HepG2 (cell line): ENCODE data around the gene PELI1. TPM values are rescaled to one million over a fixed set of nuclear protein-coding genes. Genes with fewer than 3 reads are reported as not detected.

Experiments
- ATAC-seq: fragments of 200-7000 bp; cut with Tn5 transposase; 3 replicates; pipeline ENCODE4 v1.9.1; 2020; ENCODE audit warnings: mild to moderate bottlenecking, moderate library complexity
- BruUV-seq: library from RNA; stranded (reverse); fragments of 400-500 nt; replicated peaks from 2 replicates; lab custom pipeline; 2021; lab: Mats Ljungman, UMichigan
- CTCF ChIA-PET: fragments of 300-600 bp; formaldehyde crosslinking; extraction: SDS; loops from one replicate; lab custom pipeline; 2021; ENCODE audit warnings: low total read pairs, inconsistent platforms, low intra/inter-chr PET ratio; lab: Yijun Ruan, JAX
- POLR2A ChIA-PET: fragments of 350-600 bp; sonication (Branson Sonifier 250); formaldehyde crosslinking; loops from one replicate; lab custom pipeline; 2020; ENCODE audit warnings: antibody characterized with exemption, inconsistent platforms; lab: Yijun Ruan, JAX
- DNase-seq: peaks from one replicate; pipeline ENCODE4 v3.0.0-alpha.2; 2015; ENCODE audit warnings: low spot score
- FAIRE-seq: peaks from 3 replicates; lab custom pipeline; 2011; peaks lifted over from hg19 to GRCh38; lab: Jason Lieb, UNC
- H2AFZ ChIP-seq: one replicate; pipeline ENCODE4 v1.6.1; 2011; ENCODE audit warnings: low read length, inconsistent platforms
- H3K27ac ChIP-seq: fragments of 300-600 bp; 3 replicates; pipeline ENCODE4 v1.8.0; 2011; ENCODE audit warnings: mixed run types, mild to moderate bottlenecking, mixed read lengths, low read length, inconsistent platforms; ENCODE audit not compliant: insufficient read depth; ENCODE audit errors: extremely low read length
- H3K27me3 ChIP-seq, 2 experiments: fragments of 200-600 bp in 1 of 2; 2 replicates in 1 of 2; 3 replicates in 1 of 2; pipeline versions ENCODE4 v1.6.0 to v1.8.0; 2011; ENCODE audit warnings: low read length in 2 of 2, mild to moderate bottlenecking in 2 of 2, moderate library complexity in 2 of 2, inconsistent platforms in 1 of 2; ENCODE audit not compliant: insufficient read depth in 2 of 2, control insufficient read depth in 1 of 2
- H3K36me3 ChIP-seq, 2 experiments: fragments of 200-600 bp in 1 of 2; replicated peaks in 1 of 2; 2 replicates in 1 of 2; 3 replicates in 1 of 2; pipeline versions ENCODE4 v1.5.1 to v1.8.0; 2011; ENCODE audit warnings: low read length in 2 of 2, inconsistent platforms in 1 of 2; ENCODE audit not compliant: insufficient read depth in 2 of 2, control insufficient read depth in 1 of 2
- H3K4me1 ChIP-seq: 2 replicates; pipeline ENCODE4 v1.5.1; 2012; ENCODE audit warnings: low read length, inconsistent platforms; ENCODE audit not compliant: insufficient read depth
- H3K4me2 ChIP-seq: 2 replicates; pipeline ENCODE4 v1.6.0; 2011; ENCODE audit warnings: low read depth, low read length, inconsistent platforms
- H3K4me3 ChIP-seq, 3 experiments: fragments of 200-600 bp in 1 of 3; sonication (generic), shearing (Covaris generic) in 1 of 3; replicated peaks in 1 of 3; 2 replicates each; pipeline ENCODE4 v1.5.1; 2011 to 2016; ENCODE audit warnings: low read length in 3 of 3, inconsistent platforms in 2 of 3, low read depth in 2 of 3, mild to moderate bottlenecking in 2 of 3, control low read depth in 1 of 3, mixed read lengths in 1 of 3; ENCODE audit not compliant: insufficient read depth in 1 of 3
- H3K79me2 ChIP-seq: one replicate; pipeline ENCODE4 v1.6.1; 2011; ENCODE audit warnings: low read length, inconsistent platforms; ENCODE audit not compliant: insufficient read depth
- H3K9ac ChIP-seq: 2 replicates; pipeline ENCODE4 v1.6.0; 2011; ENCODE audit warnings: mild to moderate bottlenecking, low read depth, low read length, inconsistent platforms; ENCODE audit not compliant: insufficient read depth
- H3K9me3 ChIP-seq: 2 replicates; pipeline ENCODE4 v1.5.1; 2012; ENCODE audit warnings: mild to moderate bottlenecking, low read length
- H4K20me1 ChIP-seq: 2 replicates; pipeline ENCODE4 v1.6.0; 2011; ENCODE audit warnings: inconsistent platforms, mild to moderate bottlenecking, low read length, moderate library complexity; ENCODE audit not compliant: insufficient read depth
- FOXM1 ChIP-seq: sonication (generic); formaldehyde crosslinking; IDR thresholded peaks from 2 replicates; pipeline ENCODE4 v1.5.0; 2020; ENCODE audit warnings: missing genetic modification reagents
- GMEB1 ChIP-seq: sonication (generic); formaldehyde crosslinking; IDR thresholded peaks from 2 replicates; pipeline ENCODE4 v1.5.1; 2020; ENCODE audit warnings: missing genetic modification reagents, mild to moderate bottlenecking, borderline replicate concordance
- LCORL ChIP-seq, 2 experiments: fragments of 450-650 bp in 1 of 2; sonication (generic) in 1 of 2; formaldehyde crosslinking in 1 of 2; IDR thresholded peaks; 2 replicates each; pipeline versions ENCODE4 v1.5.0 to v1.6.1; 2017 to 2020; ENCODE audit warnings: antibody characterized with exemption in 1 of 2, missing genetic modification reagents in 1 of 2
- NBN ChIP-seq: fragments of 450-650 bp; conservative IDR thresholded peaks from 2 replicates; pipeline ENCODE4 v1.6.1; 2017
- NFYC ChIP-seq: IDR thresholded peaks from 2 replicates; pipeline ENCODE4 v1.6.1; 2016; ENCODE audit warnings: missing genetic modification reagents, missing compliant biosample characterization
- SMAD9 ChIP-seq: sonication (generic); formaldehyde crosslinking; IDR thresholded peaks from 2 replicates; pipeline ENCODE4 v1.5.1; 2020; ENCODE audit warnings: mild to moderate bottlenecking, missing genetic modification reagents
- SRSF9 ChIP-seq: fragments of 200-400 bp; formaldehyde crosslinking; IDR thresholded peaks from 2 replicates; pipeline ENCODE4 v1.6.1; 2018; ENCODE audit warnings: borderline replicate concordance, mild to moderate bottlenecking, low read depth, low read length; ENCODE audit not compliant: insufficient read depth, poor library complexity, severe bottlenecking
- ZBTB21 ChIP-seq: sonication (generic); formaldehyde crosslinking; IDR thresholded peaks from 2 replicates; pipeline ENCODE4 v1.4.0; 2020; ENCODE audit warnings: missing genetic modification reagents
- ZNF142 ChIP-seq: sonication (generic); formaldehyde crosslinking; IDR thresholded peaks from 2 replicates; pipeline ENCODE4 v1.4.0; 2020; ENCODE audit warnings: missing genetic modification reagents
- ZNF234 ChIP-seq: sonication (generic); formaldehyde crosslinking; conservative IDR thresholded peaks from 2 replicates; pipeline ENCODE4 v1.5.1; 2020; ENCODE audit warnings: mild to moderate bottlenecking, missing genetic modification reagents
- ZNF281 ChIP-seq: sonication (generic); formaldehyde crosslinking; IDR thresholded peaks from 2 replicates; pipeline ENCODE4 v1.4.0; 2020; ENCODE audit warnings: missing genetic modification reagents, borderline replicate concordance
- WGBS: methylation state at CpG from one replicate; pipeline ENCODE4 v1.1.6; 2017; ENCODE audit warnings: low lambda C conversion rate; 5-methylcytosine and 5-hydroxymethylcytosine counted together
- in situ Hi-C: cut with HindIII; loops from 2 replicates; pipeline ENCODE4 v1.10.0; 2017; ENCODE audit warnings: low pct_unique_long_range_greater_than_20kb; ENCODE audit not compliant: extremely low pct_ligation_motif_present
- intact Hi-C: fragments of 100-400 bp; cut with micrococcal nuclease; formaldehyde crosslinking; loops from one replicate; pipeline ENCODE4 v1.10.0; 2022; ENCODE audit not compliant: unreplicated experiment
- polyA plus RNA-seq, 8 experiments: library from polyadenylated mRNA; depleted of rRNA in 3 of 8; stranded (reverse) in 7 of 8; unstranded in 1 of 8; fragments of >200 nt; fragmentation: Illumina TruSeq in 4 of 8; extraction: Trizol in 4 of 8; gene quantifications; 2 replicates each; pipeline versions ENCODE4 v1.2.1 to v1.2.3, GENCODE V29; 2011 to 2016; ENCODE audit warnings: low read depth in 4 of 8, missing spikeins in 1 of 8, mixed read lengths in 1 of 8; ENCODE audit not compliant: insufficient read depth in 1 of 8
- total RNA-seq, 5 experiments: library from RNA; depleted of rRNA; stranded (reverse); fragments of >200 nt; fragmentation: Illumina TruSeq; extraction: Trizol; gene quantifications; 2 replicates each; pipeline ENCODE4 v1.2.3, GENCODE V29; 2016; ENCODE audit warnings: low read depth in 1 of 5

PELI1 gene
- total and polyA plus RNA-seq, 2 of the 13 experiments (the other 11 are each of a cell fraction or from before 2014, with no cell fraction given), result 12.5 to 16.2 TPM

GRCh38 chr2:64065516-64065915 is 78.7 kb downstream of the PELI1 start:
- no peaks in the 10 kb centered on the region for H3K79me2 ChIP-seq
- no peak overlapping the region for H3K4me3 ChIP-seq
- H3K27me3 ChIP-seq, result peaks cover 2 to 12% of the 10 kb centered on the region in 2 experiments; a peak in 1 of 5 replicates
- ATAC-seq, result no peak
- no peak for FAIRE-seq
- no peak overlapping the region for H3K4me2 ChIP-seq
- H3K9ac ChIP-seq, result no peak overlapping the region
- no peaks in the 10 kb centered on the region for H4K20me1 ChIP-seq
- H3K27ac ChIP-seq, result no peak overlapping the region
- DNase-seq, result no peak
- ChIA-PET CTCF (no interaction called here), POLR2A (no interaction called here)
- no peaks in the 10 kb centered on the region for H3K36me3 ChIP-seq
- H3K4me1 ChIP-seq, result peaks cover 29% of the 10 kb centered on the region
- TF ChIP-seq FOXM1 (no peak), SRSF9 (no peak), ZNF281 (CRISPR knock-in tag) (no peak), GMEB1 (CRISPR knock-in tag) (no peak), ZNF234 (CRISPR knock-in tag) (no peak), ZBTB21 (no peak), NBN (no peak), NFYC (no peak), SMAD9 (CRISPR knock-in tag) (no peak), LCORL (IDR thresholded peaks at IDR 0.05) (no peak), LCORL (CRISPR knock-in tag; IDR thresholded peaks at IDR 0.05) (no peak), ZNF142 (no peak)
- BruUV-seq, result no TSS peak
- WGBS, result 55% methylated on average over 6 of the region's 6 CpGs
- intact Hi-C loops, result no loop called here
- no peak overlapping the region for H2AFZ ChIP-seq
- in situ Hi-C loops, result no loop called here
- H3K9me3 ChIP-seq, result no peaks in the 10 kb centered on the region
